SU-DHL-6 (cell line): ENCODE results near the gene ZC3H18.

ENCODE experiments used
- EZH2phosphoT487 ChIP-seq: fragments of 200-600 bp; sonication (generic), shearing (Covaris generic); conservative IDR thresholded peaks from 2 replicates; pipeline ENCODE4 v1.6.1; 2018; ENCODE audit warnings: mild to moderate bottlenecking, antibody characterized with exemption, low read length, moderate library complexity, mixed read lengths
- TF ChIP-seq, protein P1 (sequence below): fragments of 200-600 bp; sonication (generic); IDR thresholded peaks from one replicate; pipeline ENCODE4 v1.5.1; 2017; ENCODE audit warnings: antibody characterized with exemption, mild to moderate bottlenecking, low read length, moderate library complexity; ENCODE audit not compliant: insufficient read depth, poor library complexity, severe bottlenecking

DNA sequence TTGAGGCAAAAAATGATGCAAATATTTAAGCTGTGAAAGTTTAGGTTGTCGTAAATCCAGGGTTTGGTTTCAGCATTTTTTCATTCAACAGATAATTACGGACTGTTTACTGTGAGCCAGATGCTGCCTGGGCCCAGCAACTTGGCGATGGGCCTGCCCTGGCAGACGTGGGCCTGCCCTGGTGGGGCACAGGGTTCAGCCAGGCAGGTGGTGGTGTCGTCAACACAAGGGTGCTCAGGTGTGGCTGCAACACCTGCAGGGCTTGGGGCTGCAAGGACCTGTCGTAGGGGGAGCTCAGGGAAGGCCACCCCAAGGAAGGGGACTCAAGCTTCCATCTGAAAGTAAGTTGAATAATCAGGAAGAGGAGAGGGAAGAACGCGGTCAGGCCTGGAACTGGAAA, 15.1 kb downstream of the ZC3H18 start:
- TF ChIP-seq, protein P1, sequence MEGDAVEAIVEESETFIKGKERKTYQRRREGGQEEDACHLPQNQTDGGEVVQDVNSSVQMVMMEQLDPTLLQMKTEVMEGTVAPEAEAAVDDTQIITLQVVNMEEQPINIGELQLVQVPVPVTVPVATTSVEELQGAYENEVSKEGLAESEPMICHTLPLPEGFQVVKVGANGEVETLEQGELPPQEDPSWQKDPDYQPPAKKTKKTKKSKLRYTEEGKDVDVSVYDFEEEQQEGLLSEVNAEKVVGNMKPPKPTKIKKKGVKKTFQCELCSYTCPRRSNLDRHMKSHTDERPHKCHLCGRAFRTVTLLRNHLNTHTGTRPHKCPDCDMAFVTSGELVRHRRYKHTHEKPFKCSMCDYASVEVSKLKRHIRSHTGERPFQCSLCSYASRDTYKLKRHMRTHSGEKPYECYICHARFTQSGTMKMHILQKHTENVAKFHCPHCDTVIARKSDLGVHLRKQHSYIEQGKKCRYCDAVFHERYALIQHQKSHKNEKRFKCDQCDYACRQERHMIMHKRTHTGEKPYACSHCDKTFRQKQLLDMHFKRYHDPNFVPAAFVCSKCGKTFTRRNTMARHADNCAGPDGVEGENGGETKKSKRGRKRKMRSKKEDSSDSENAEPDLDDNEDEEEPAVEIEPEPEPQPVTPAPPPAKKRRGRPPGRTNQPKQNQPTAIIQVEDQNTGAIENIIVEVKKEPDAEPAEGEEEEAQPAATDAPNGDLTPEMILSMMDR, result no peak
- TF ChIP-seq EZH2phosphoT487, result no peak
